Measurements from ENCODE around the gene ZBTB48.

Gene ZBTB48

DNA sequence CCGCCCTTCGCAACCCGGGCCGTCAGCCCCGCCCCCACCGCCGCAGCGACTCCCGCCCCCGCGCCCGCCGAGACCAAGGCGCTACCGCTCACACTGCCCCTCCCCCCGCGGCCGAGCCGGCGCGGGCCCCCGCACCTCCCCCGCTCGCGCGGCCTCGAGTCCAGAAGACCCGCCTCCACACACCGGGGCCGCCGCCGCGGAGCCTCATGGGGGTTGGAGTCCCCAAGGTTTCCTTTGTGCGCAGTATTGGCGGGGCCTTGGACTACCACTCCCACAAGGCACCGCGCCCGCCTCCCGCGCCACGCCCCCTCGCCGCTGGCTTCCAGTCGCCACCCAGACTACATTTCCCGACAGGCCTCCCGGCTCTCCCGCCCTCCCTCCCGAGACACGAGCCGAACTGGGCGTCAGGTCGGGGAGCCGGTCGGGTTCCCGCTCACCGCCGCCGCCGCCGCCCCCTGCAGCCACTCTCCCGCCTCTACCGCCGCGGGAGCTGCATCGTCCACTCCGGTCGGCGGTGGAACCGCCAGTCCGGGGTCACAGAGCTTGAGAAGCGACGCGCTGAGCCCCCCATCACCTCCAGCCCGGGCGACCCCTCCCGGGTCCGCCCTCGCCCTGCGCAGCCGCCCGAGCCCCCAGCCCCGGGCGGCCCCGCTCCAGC lies 33.7 kb downstream of the ZBTB48 start, which contains the start of gene PHF13:
Gene PHF13, plus strand, starts transcription at position 371 of the 658 bp plus-strand sequence. CDS start 336 bp downstream, outside the sequence.
- DNase-seq = peak; percentile 89

DNA sequence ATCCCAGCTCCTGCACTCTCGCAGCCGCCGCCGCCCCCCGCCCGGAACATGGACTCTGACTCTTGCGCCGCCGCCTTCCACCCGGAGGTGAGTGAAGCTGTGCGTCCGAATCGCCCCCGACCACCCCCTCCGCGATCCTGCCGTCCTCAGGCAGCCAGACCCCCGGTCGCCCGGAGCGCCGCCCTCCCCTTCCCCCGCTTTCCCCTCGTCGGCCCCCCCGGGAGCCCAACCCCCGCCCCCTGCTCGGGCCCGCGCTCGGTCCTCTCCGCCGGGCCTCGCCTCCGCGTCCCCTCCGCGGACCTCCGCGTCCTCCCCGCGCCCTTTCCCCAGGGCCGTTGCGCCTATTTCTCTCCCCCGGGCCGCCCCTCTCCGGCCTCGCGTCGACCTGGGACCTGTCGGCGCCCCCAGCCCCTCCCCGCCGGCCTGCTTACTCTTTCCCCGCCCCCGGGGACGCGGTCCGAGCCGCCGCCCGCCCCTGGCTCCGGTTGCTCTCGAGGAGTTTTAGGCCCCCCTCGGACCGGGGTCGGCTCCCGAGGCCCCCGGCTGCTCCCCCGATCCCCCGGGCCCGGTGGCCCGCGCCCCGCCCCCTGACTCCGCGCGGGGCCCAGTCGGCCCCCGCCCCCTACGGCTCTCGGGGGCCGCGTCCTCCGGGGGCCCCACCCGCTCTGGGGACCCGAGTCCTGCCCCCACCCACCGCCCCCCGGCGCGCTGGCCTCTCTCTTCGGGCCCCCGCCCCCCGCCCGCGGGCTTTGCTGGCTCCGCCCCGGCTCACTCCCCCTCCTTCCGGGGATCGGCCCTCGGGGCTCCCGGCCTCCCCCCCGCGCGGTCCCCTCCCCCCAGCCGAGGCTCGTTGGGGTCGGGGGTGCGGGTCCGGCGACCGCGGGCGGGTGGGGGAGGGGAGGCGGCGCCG lies 34.5 kb downstream of the ZBTB48 start:
- no peak for DNase-seq

DNA sequence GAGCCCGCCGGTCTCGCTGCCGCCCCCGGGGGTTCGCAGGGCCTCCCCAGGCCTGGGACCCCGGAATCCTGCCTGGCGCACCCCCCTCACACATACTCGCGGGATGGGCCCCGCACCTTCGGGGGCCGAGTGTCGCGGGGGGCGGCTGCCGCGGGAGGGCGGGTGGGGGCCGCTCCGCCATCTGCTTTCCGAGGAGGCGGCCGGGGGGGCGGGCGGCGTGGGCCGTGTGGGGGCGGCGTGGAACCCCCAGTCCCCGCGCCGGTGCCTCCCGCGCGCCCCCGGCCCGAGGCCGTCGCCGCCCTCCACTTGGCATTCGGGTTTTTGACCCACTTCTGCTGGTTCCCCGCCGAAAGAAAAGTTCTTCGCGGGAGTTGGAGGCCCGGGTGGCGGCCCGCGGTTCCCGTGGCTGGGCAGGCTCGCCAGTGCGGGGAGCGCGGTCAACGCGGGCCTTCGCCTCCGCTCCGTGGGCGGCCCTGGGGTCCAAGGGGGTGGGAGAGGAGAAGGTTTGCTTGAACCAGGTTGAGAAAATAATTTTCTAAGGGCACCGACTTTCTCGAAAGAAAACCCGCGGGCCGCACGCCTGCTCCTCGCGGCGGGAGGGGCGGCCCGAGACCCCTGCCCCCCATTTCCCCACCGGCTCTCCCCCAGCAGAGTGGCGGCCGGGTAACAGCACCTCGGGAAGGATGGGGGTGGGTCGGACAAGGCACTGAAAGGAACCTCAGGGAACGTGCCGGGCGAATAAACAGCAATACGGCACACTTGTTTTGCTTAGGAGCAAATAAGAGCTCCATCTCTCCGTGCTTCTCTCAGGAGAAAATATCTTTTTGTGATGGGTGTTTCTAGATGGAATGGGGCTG lies 35.4 kb downstream of the ZBTB48 start:
- peak; percentile 60 for DNase-seq

- no peak for DNase-seq
Observed at GRCh38 chr1:6619045-6619444, 39.3 kb downstream of the ZBTB48 start.

DNA sequence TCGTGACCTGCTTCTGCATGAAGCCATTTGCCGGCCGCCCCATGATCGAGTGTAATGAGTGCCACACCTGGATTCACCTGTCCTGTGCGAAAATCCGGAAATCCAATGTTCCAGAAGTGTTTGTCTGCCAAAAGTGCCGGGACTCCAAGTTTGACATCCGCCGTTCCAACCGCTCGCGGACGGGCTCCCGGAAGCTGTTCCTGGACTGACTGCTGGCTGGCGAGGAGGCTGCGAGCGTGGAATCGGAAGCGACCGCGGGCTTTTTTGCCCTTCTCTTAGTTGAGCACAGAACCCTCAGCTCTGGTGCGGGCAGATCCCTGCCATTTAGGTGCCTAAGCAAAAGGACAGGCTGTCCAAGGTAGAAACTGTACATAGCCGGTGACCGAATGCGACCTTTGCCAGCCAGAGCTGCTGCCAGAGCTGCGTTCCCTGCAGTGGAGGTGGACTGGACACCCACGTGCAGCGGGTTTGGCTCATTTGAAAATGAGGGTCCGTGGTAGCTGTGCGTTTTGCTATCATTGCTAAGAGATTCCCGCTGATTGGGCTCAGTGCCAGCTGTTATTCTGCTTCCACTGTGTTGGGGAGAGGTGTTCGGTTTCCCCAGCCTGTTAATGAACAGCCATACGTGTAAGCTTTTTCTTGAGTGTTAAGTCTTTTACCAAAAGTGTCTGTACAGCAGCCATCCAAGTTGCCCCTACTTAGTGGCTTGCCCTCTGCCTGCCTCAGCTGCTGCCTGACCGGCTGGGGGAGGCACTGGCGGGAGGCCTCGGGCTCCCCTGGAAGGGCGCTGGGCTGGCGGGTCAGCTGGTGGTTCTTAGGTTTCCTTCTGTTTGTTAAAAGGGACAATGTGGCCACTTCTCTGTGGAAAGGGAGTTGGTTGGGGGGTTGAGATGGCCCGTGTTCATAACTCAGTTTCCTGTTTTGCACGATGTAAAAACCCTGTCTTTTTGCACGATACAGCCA lies 41.9 kb downstream of the ZBTB48 start:
- no peak for DNase-seq

DNA sequence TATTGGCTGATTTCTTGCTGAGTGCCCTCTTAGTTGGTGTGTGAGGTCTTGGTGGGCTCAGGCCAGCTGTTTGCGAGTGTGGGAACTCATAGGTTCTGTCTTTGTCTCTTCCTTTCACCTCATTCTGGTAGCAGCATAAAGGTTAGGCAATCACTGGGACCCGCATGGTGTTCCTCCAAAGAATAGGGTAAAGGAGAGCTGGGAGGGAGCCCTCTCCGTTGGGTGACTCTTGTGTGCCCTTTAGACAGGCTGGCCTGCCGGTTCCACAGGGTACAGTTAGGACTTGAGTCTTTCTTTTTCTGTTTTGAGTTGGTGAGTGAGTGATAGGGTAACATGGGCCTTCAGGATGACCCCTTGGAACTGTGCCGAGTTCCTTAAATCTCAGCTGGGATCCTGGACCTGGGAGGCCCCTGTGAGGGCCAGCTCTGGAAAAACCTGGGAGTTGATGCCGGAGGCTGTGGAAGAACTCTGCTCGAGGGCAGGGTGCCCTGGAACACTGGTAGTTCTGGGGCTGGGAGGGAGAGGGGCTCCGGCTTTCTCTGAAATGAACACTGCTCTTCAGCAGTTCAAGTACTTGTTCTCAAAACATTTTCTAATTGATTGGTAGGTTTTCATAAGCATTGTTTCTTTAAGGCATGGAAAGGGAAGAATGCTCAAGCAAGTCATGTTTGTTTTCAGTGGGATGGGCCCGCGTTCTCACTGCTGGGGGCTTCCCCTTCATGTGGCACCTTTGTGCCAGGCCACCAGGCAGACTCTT lies 42.8 kb downstream of the ZBTB48 start:
- no peak for DNase-seq

DNA sequence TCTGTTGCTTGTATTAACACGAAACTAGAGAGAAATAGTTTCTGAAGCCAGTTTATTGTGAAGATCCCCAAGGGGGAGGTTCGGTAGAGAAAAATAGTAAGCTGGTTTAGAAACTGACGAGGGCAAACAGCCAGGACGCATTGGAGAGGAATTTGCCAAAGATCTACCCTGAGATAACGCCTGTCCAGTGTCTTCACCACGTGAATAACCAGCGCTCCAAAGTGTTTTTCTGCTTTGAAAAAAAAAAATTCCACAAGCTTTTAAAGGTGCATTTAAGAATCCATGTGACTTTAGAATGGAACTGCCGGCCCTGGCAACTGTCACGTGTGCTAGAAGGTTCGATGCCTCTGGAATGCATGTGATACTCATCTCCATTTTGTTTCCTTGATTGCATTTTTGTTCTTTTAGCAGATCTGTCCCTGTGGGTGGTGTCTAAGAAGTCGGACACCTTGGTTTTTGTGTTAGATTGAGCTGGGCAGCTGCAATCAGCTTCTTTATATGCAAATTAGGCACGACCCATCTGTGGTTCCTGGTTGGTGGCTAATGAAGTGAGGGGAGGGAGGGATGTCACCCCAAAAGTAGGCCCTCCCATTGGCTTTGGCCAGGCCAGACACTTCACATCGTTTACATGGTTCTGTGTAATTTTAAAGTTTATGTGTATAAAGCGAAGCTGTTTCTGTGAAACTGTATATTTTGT lies 43.6 kb downstream of the ZBTB48 start:
- no peak for DNase-seq

DNA sequence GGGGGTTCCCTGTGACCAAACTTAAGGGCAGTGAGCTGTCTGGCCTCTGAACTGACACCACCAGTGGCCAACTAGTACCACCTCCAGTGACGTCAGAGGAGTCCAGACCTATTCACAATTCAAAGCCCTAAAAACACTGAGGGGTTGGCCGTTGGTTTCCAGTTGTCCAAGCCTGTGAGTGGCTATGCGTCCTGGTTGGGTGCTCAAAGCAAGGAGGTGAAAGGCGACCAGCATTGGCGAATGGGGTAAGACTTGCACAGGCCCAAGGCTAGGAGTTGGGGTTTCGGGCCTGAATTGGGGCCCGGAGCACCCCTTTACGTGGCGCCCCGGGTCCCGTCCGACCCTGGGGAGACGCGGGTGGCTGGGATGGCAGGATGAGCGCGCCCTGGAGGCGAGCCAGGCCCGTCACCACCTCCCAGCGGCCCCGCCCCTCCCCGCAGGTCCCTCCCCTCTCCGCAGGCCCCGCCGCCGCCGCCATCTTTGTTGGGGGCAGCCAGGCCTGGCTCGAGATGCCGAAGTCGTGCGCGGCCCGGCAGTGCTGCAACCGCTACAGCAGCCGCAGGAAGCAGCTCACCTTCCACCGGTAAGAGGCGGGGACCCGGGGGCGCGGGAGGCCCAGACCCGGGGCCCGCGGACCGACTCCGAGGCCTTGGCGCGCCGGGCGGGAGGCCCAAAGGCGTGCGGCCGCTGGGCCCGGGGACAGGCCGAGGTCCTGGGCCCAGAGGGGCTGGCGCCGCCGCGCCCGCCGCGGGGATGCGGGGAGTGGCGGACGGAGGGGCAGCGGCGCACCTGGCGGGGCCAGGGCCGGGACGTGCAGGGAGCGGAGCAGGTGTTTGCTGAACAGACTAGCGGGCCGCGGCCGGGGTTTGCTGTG lies 45.2 kb downstream of the ZBTB48 start, which contains the start of gene THAP3:
Gene THAP3, plus strand, starts transcription at position 159 of the 874 bp plus-strand sequence. Its CDS starts 351 bp downstream, at position 510.
- peak; percentile 97 for DNase-seq

DNA sequence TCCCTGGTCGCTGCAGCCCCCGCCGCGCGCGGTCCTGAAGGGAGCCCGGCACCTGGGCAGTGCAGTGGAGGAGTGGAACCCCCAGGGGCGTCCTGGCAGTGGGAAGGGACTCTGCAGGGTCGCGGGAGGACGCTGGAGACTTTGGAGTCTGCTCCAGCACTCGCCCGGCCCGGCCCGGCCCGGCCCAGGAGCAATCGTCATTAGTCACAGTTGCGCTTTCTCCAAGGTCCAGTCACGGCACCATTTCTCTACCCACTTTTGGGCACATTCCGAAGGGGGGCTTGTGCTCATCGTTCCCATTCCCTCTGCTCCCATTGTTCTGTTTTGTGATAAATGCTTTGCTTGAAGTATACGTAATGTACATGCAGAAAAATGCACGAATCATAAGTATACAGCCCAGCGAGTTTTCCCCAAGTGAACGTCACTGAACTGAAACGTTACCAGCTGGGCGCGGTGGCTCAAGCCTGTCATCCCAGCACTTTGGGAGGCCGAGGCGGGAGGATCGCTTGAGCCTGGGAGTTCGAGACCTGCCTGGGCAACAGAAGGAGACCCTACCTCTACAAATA lies 45.9 kb downstream of the ZBTB48 start:
- DNase-seq = no peak

GRCh38 chr1:6627031-6627430 lies 47.2 kb downstream of the ZBTB48 start:
- no peak for DNase-seq

- no peak for DNase-seq
Observed at GRCh38 chr1:6627841-6628545, 48.2 kb downstream of the ZBTB48 start.

DNA sequence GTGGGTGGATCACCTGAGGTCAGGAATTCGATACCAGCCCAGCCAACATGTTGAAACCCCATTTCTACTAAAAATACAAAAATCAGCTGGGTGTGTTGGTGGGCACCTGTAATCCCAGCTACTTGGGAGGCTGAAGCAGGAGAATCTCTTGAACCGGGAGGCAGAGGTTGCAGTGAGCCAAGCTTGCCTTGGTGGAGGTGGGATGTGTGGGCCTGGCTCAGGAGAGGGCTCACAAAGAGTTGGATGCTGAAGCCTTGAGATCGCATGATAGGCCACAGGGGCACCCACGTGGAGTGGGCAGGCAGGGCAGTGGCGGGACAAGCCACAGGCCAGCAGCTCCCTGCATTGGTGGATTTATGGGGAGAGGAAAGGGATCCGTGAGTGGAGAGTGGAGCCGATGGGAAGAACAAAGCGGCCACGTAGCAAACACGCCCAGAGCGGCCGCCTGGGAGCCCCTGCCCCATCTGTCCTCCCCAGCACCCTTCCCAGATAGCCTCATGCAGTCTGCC lies 49.2 kb downstream of the ZBTB48 start:
- DNase-seq = no peak

- no peak for DNase-seq
Observed at GRCh38 chr1:6630027-6630426, 50.2 kb downstream of the ZBTB48 start.

DNA sequence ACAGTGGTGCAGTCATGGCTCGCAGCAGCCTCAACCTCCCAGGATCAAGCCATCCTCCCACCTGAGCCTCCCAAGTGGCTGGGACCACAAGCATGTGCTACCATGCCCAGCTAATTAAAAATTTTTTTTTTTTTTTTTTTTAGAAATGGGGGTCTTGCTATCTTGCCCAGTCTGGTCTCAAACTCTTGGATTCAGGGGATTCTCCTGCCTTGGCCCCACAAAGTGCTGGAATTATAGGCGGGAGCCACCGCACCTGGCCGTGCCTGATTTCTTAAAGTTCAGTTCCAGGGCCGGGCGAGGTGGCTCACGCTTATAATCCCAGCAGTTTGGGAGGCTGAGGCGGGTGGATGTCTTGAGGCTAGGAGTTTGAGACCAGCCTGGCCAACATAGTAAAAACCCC lies 51.3 kb downstream of the ZBTB48 start:
- DNase-seq = no peak

GRCh38 chr1:6632588-6633514 lies 53.1 kb downstream of the ZBTB48 start:
- no peak for DNase-seq

GRCh38 chr1:6634371-6635052 lies 54.7 kb downstream of the ZBTB48 start:
- no peak for DNase-seq
